ENCODE data around the gene USF3. TPM values are rescaled to one million over a fixed set of nuclear protein-coding genes. Genes with fewer than 3 reads are reported as not detected.

USF3 gene
- total and polyA plus RNA-seq, 2 of the 13 experiments (the other 11 are each of a cell fraction or from before 2014, with no cell fraction given): 6.3 to 15.2 TPM

DNA sequence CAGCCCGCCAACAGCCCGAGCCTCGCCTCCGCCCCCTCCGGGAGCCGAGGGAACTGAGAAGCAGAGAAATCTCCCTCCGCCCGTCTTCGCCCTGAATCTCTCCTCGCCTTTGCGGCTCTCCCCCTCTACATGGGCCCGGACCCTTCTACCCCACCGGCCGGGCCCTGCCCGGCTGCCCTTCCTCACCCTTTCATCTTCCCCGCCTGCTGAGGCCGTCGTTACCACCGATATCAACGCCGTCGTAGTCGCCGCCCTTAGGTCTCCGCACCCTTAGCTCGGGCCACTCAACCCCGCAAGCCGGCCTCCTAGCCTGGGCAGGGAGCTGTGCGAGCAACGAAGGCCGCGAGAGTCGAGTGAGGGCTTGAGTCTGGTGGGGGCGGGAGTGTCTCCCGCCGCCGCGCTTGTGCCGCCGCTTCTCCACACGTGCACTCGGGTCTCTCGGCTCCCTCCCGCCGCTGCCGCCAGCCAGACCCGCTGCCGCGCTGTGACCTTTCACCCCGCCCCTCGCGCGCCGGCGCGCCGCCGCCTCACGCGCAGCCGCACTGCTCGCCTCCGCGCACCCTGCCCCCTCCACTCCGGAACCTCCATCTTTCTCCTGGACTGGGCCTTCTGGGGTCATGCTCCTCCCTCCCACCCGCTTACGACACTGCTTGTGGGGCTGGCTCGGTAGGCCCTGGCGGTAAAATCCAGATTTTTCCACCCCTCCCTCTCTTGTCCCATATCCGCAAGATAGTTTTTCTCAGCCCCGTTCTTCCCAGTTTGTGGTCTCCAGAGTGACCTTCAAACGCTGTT, 49.5 kb upstream of the USF3 start, which contains the start of gene NAA50 (continued):
- TF ChIP-seq ZBTB34 (CRISPR knock-in tag; IDR thresholded peaks at IDR 0.05) (peak; percentile 52; the same call in 1 of the 2 replicates), GABPB1 (CRISPR knock-in tag; IDR thresholded peaks at IDR 0.05) (peak; percentile 48; the same call in 1 of the 2 replicates), ELF4 (CRISPR knock-in tag; IDR thresholded peaks at IDR 0.05; ENCODE audit: borderline replicate concordance) (no peak), TAF1 (CRISPR knock-in tag; IDR thresholded peaks at IDR 0.05) (peak; percentile 73), DR1 (CRISPR knock-in tag; IDR thresholded peaks at IDR 0.05) (no peak; the same call in 1 of the 2 replicates), ARID5B (CRISPR knock-in tag; IDR thresholded peaks at IDR 0.05) (peak; percentile 29), ZKSCAN5 (CRISPR knock-in tag; IDR thresholded peaks at IDR 0.05) (peak; percentile 48; the same call in 1 of the 2 replicates), ZNF121 (CRISPR knock-in tag; IDR thresholded peaks at IDR 0.05) (0 out of 2 replicates have a peak, but pooled peaks have one; percentile 26), BHLHE40 (IDR thresholded peaks at IDR 0.05; ENCODE audit: low read length) (peak; percentile 89), ZNF563 (CRISPR knock-in tag; IDR thresholded peaks at IDR 0.05) (peak; percentile 75), ASH2L (IDR thresholded peaks at IDR 0.05; ENCODE audit: insufficient read length, low read depth, low read length) (peak; percentile 85), POLR2G (IDR thresholded peaks at IDR 0.05; ENCODE audit: low read depth, low read length) (peak; percentile 78), HNRNPK (IDR thresholded peaks at IDR 0.05; ENCODE audit: low read depth, low read length, poor library complexity, severe bottlenecking) (peak; percentile 57), ZNF879 (CRISPR knock-in tag; IDR thresholded peaks at IDR 0.05) (0 out of 2 replicates have a peak, but pooled peaks have one; percentile 76), HNRNPLL (IDR thresholded peaks at IDR 0.05; ENCODE audit: low read depth, low read length, poor library complexity, severe bottlenecking) (peak; percentile 69), ZNF329 (CRISPR knock-in tag; IDR thresholded peaks at IDR 0.05; ENCODE audit: low read depth) (peak; percentile 79), NR2F2 (IDR thresholded peaks at IDR 0.05; ENCODE audit: borderline replicate concordance, low read depth) (peak; percentile 53; the same call in 1 of the 2 replicates), ZNF160 (CRISPR knock-in tag; IDR thresholded peaks at IDR 0.05) (no peak; the same call in 1 of the 2 replicates), SIN3A (IDR thresholded peaks at IDR 0.05; ENCODE audit: borderline replicate concordance, low read depth, low read length) (0 out of 2 replicates have a peak, but pooled peaks have one; percentile 74), TFDP2 (CRISPR knock-in tag; IDR thresholded peaks at IDR 0.05) (peak; percentile 81)
- TF ChIP-seq, protein P1, sequence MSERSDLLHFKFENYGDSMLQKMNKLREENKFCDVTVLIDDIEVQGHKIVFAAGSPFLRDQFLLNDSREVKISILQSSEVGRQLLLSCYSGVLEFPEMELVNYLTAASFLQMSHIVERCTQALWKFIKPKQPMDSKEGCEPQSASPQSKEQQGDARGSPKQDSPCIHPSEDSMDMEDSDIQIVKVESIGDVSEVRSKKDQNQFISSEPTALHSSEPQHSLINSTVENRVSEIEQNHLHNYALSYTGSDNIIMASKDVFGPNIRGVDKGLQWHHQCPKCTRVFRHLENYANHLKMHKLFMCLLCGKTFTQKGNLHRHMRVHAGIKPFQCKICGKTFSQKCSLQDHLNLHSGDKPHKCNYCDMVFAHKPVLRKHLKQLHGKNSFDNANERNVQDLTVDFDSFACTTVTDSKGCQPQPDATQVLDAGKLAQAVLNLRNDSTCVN (CRISPR knock-in tag; IDR thresholded peaks at IDR 0.05; ENCODE audit: borderline replicate concordance): no peak
